Activated CD4-positive, alpha-beta T cell treated with anti-CD3 and anti-CD28 coated beads, Interleukin-2, amount 10 ng/mL, durations not matched to agents 7 days and 5 days (primary cell): ENCODE measurements around the gene ZSCAN21. TPM values are rescaled to one million over a fixed set of nuclear protein-coding genes. Genes with fewer than 3 reads are reported as not detected.

Experiments
- CTCF ChIA-PET: fragments of 350-600 bp; sonication (Branson Sonifier 250); formaldehyde crosslinking; loops from one replicate; lab custom pipeline; 2021; ENCODE audit warnings: antibody characterized with exemption; lab: Charles Lee
- POLR2A ChIA-PET: fragments of 350-600 bp; sonication (Branson Sonifier 250); formaldehyde crosslinking; loops from one replicate; lab custom pipeline; 2021; ENCODE audit warnings: antibody characterized with exemption; lab: Charles Lee
- DNase-seq: peaks from one replicate; pipeline ENCODE4 v3.0.0-alpha.2; 2020
- H3K27ac Mint-ChIP-seq: one replicate; pipeline ENCODE4 v1.8.0; 2021; ENCODE audit warnings: mild to moderate bottlenecking, moderate library complexity, mixed read lengths
- H3K27me3 Mint-ChIP-seq: one replicate; pipeline ENCODE4 v1.8.0; 2021; ENCODE audit warnings: mixed read lengths
- H3K36me3 Mint-ChIP-seq: one replicate; pipeline ENCODE4 v1.8.0; 2021; ENCODE audit warnings: low read depth, mixed read lengths
- H3K4me1 Mint-ChIP-seq: one replicate; pipeline ENCODE4 v1.8.0; 2021; ENCODE audit warnings: mixed read lengths
- H3K4me3 Mint-ChIP-seq: one replicate; pipeline ENCODE4 v1.8.0; 2021; ENCODE audit warnings: mild to moderate bottlenecking, moderate library complexity, mixed read lengths
- H3K9me3 Mint-ChIP-seq: one replicate; pipeline ENCODE4 v1.8.0; 2021; ENCODE audit warnings: mixed read lengths
- total RNA-seq, 2 experiments: library from RNA; stranded (reverse); gene quantifications; one replicate each; pipeline ENCODE4 v1.2.3, GENCODE V29; 2021

The ZSCAN21 gene
- total RNA-seq, 2 experiments from 2014 or later = 6.6 to 9.1 TPM

GRCh38 chr7:100082978-100083377 is 33.4 kb downstream of the ZSCAN21 start:
- peaks cover 40% of the 10 kb centered on the region for H3K4me1 Mint-ChIP-seq
- no peak for DNase-seq
- peaks cover 3% of the 10 kb centered on the region for H3K27me3 Mint-ChIP-seq
- H3K9me3 Mint-ChIP-seq = no peaks in the 10 kb centered on the region
- CTCF ChIA-PET = interaction anchor here (0.6 to 1.4 kb wide), 15 partner anchors 8 to 1591 kb away, joined by 3 to 7 read pairs (median 4); partner anchors contain the start of genes AP4M1, MBLAC1 and MCM7
- H3K27ac Mint-ChIP-seq = peak overlapping the region; percentile 89
- H3K36me3 Mint-ChIP-seq = peaks cover 9% of the 10 kb centered on the region
- peak overlapping the region; percentile 80 for H3K4me3 Mint-ChIP-seq
- POLR2A ChIA-PET = no interaction called here

GRCh38 chr7:100085515-100085914 is 35.9 kb downstream of the ZSCAN21 start:
- no peaks in the 10 kb centered on the region for H3K9me3 Mint-ChIP-seq
- no peak for DNase-seq
- no peak overlapping the region for H3K4me3 Mint-ChIP-seq
- CTCF ChIA-PET = interaction anchor here (0.8 to 1.5 kb wide), 2 partner anchors 41 to 45 kb away, joined by 3 to 4 read pairs; partner anchors contain the start of gene MBLAC1
- POLR2A ChIA-PET = no interaction called here
- H3K27ac Mint-ChIP-seq = peak overlapping the region; percentile 50
- peaks cover 48% of the 10 kb centered on the region for H3K4me1 Mint-ChIP-seq
- peaks cover 15% of the 10 kb centered on the region for H3K36me3 Mint-ChIP-seq
- peaks cover 3% of the 10 kb centered on the region for H3K27me3 Mint-ChIP-seq

GRCh38 chr7:100087055-100087750 is 37.6 kb downstream of the ZSCAN21 start:
- H3K27me3 Mint-ChIP-seq = peaks cover 3% of the 10 kb centered on the region
- DNase-seq = no peak
- H3K36me3 Mint-ChIP-seq = peaks cover 27% of the 10 kb centered on the region
- peaks cover 50% of the 10 kb centered on the region for H3K4me1 Mint-ChIP-seq
- ChIA-PET POLR2A (no interaction called here), CTCF (interaction anchor here (1.2 to 1.7 kb wide), 2 partner anchors 8 to 13 kb away, joined by 3 read pairs; no protein-coding TSS in a partner anchor)
- no peaks in the 10 kb centered on the region for H3K9me3 Mint-ChIP-seq
- no peak overlapping the region for H3K27ac Mint-ChIP-seq
- peak overlapping the region; percentile 2 for H3K4me3 Mint-ChIP-seq

GRCh38 chr7:100088095-100088620 is 38.6 kb downstream of the ZSCAN21 start:
- CTCF ChIA-PET = interaction anchor here (0.6 to 0.9 kb wide), 3 partner anchors 9 to 14 kb away, joined by 3 read pairs; partner anchors contain the start of gene MCM7
- Mint-ChIP-seq H3K4me1 (peaks cover 44% of the 10 kb centered on the region), H3K36me3 (peaks cover 36% of the 10 kb centered on the region), H3K4me3 (peak overlapping the region; percentile 89), H3K9me3 (no peaks in the 10 kb centered on the region), H3K27me3 (peaks cover 3% of the 10 kb centered on the region), H3K27ac (peak overlapping the region; percentile 91)
- no peak for DNase-seq
- POLR2A ChIA-PET = interaction anchor here (1.5 kb wide), 1 partner anchor 12 kb away, joined by 4 read pairs; no protein-coding TSS in a partner anchor

GRCh38 chr7:100088621-100089457 is 39.3 kb downstream of the ZSCAN21 start, which contains the start of gene COPS6:
COPS6 (plus strand) TSS chr7:100088969; CDS start chr7:100088991, 22 bp downstream.
- DNase-seq = peak; percentile 85
- H3K27me3 Mint-ChIP-seq = peaks cover 3% of the 10 kb centered on the region
- H3K9me3 Mint-ChIP-seq = no peaks in the 10 kb centered on the region
- peaks cover 43% of the 10 kb centered on the region for H3K36me3 Mint-ChIP-seq
- CTCF ChIA-PET = interaction anchor here (0.6 to 0.9 kb wide), 3 partner anchors 8 to 14 kb away, joined by 3 read pairs; partner anchors contain the start of gene MCM7
- peak within 1 kb of the TSS; percentile 91 for H3K27ac Mint-ChIP-seq
- peaks cover 45% of the 10 kb centered on the region for H3K4me1 Mint-ChIP-seq
- H3K4me3 Mint-ChIP-seq = peak within 1 kb of the TSS; percentile 89
- POLR2A ChIA-PET = interaction anchor here (1.5 kb wide), 1 partner anchor 11 kb away, joined by 4 read pairs; no protein-coding TSS in a partner anchor

- ChIA-PET POLR2A (interaction anchor here (1.5 kb wide), 1 partner anchor 10 kb away, joined by 4 read pairs; no protein-coding TSS in a partner anchor), CTCF (interaction anchor here (0.6 to 1.4 kb wide), 4 partner anchors 9 to 44 kb away, joined by 3 to 4 read pairs (median 4); partner anchors contain the start of gene MCM7)
- DNase-seq = no peak
- Mint-ChIP-seq H3K4me1 (peaks cover 45% of the 10 kb centered on the region), H3K36me3 (peaks cover 50% of the 10 kb centered on the region), H3K27me3 (peaks cover 3% of the 10 kb centered on the region), H3K9me3 (no peaks in the 10 kb centered on the region), H3K27ac (peak overlapping the region; percentile 89), H3K4me3 (peak overlapping the region; percentile 89)
These were observed 40.1 kb downstream of the ZSCAN21 start for GRCh38 chr7:100089458-100090196.

- Mint-ChIP-seq H3K27me3 (no peaks in the 10 kb centered on the region), H3K4me3 (peak overlapping the region; percentile 89), H3K9me3 (no peaks in the 10 kb centered on the region), H3K36me3 (peaks cover 61% of the 10 kb centered on the region), H3K4me1 (peaks cover 44% of the 10 kb centered on the region), H3K27ac (peak overlapping the region; percentile 41)
- ChIA-PET POLR2A (interaction anchor here (1.3 kb wide), 1 partner anchor 10 kb away, joined by 10 read pairs; the partner anchor contains the start of genes AP4M1 and MCM7), CTCF (interaction anchor here (0.6 to 1.4 kb wide), 7 partner anchors 8 to 173 kb away, joined by 3 to 7 read pairs (median 4); partner anchors contain the start of gene MCM7)
- no peak for DNase-seq
These were observed 41.2 kb downstream of the ZSCAN21 start for GRCh38 chr7:100090527-100091410.

- DNase-seq = no peak
- ChIA-PET POLR2A (interaction anchor here (1.3 kb wide), 1 partner anchor 9 kb away, joined by 10 read pairs; the partner anchor contains the start of genes AP4M1 and MCM7), CTCF (interaction anchor here (0.8 to 1.4 kb wide), 2 partner anchors 8 to 9 kb away, joined by 7 read pairs; no protein-coding TSS in a partner anchor)
- Mint-ChIP-seq H3K27ac (peak overlapping the region; percentile 41), H3K9me3 (no peaks in the 10 kb centered on the region), H3K4me3 (no peak overlapping the region), H3K4me1 (peaks cover 46% of the 10 kb centered on the region), H3K27me3 (no peaks in the 10 kb centered on the region), H3K36me3 (peaks cover 68% of the 10 kb centered on the region)
These were observed 42.0 kb downstream of the ZSCAN21 start for GRCh38 chr7:100091411-100092181.

- Mint-ChIP-seq H3K4me3 (no peak overlapping the region), H3K4me1 (peaks cover 48% of the 10 kb centered on the region), H3K36me3 (peaks cover 80% of the 10 kb centered on the region), H3K27me3 (no peaks in the 10 kb centered on the region), H3K9me3 (no peaks in the 10 kb centered on the region), H3K27ac (no peak overlapping the region)
- DNase-seq = no peak
- ChIA-PET CTCF (interaction anchor here (0.6 to 1.7 kb wide), 2 partner anchors 11 to 170 kb away, joined by 3 to 5 read pairs; no protein-coding TSS in a partner anchor), POLR2A (no interaction called here)
These were observed 43.5 kb downstream of the ZSCAN21 start for GRCh38 chr7:100093054-100093453.

- no peaks in the 10 kb centered on the region for H3K27me3 Mint-ChIP-seq
- no peak overlapping the region for H3K4me3 Mint-ChIP-seq
- H3K9me3 Mint-ChIP-seq = no peaks in the 10 kb centered on the region
- peaks cover 84% of the 10 kb centered on the region for H3K36me3 Mint-ChIP-seq
- H3K27ac Mint-ChIP-seq = no peak overlapping the region
- no peak for DNase-seq
- ChIA-PET CTCF (interaction anchor here (0.6 to 1.7 kb wide), 2 partner anchors 11 to 171 kb away, joined by 3 to 5 read pairs; no protein-coding TSS in a partner anchor), POLR2A (no interaction called here)
- peaks cover 47% of the 10 kb centered on the region for H3K4me1 Mint-ChIP-seq
These were observed 43.9 kb downstream of the ZSCAN21 start for GRCh38 chr7:100093498-100093897.
